HG03432 (cell line): ENCODE results near the gene KRTAP5-10.
"Not testable (repeated sequence)": the region's sequence is repeated elsewhere in the genome, so short reads cannot be mapped to it uniquely, and the experiment has no call there.

ENCODE experiments used
- ATAC-seq: cut with Tn5 transposase; IDR thresholded peaks from one replicate; pipeline ENCODE4 v1.9.1; 2021; ENCODE audit warnings: mild to moderate bottlenecking, moderate library complexity; ENCODE audit not compliant: unreplicated experiment

Gene KRTAP5-10

DNA sequence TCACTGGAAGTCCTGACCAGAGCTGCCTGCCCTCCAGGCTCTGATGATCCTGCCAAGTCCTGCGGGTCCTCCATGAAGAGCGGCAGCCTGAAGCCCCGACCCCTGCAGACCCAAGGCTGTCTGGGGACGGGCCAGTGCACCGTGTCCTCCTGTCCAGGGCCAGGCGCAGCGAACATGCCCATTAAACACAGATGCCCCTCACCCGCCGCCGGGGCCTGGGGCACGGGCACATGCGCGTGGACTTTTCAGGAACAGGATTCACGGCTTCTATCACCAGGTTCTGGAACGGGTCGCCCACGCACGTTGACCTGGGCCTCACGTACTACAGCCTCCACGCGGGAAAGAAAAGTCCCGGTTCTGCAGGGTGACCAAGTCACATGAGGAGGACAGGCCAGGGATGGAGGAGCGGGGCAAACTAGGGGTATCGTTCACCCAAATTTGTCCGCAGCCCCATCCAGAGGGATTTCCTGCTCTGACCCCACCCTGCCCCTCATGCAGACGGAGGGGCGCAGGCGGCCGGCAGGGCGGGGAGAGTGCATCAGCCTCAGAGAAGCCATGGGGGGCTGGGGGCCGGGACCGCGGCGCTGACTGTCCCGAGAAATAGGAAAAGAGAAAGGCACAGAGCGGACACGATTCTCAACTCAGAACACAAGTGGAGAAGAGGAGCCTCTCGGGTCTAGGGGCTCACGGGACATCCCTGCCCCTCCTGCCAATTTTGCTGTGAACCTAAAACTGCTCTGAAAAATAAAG is 5.9 kb downstream of the KRTAP5-10 start:
- ATAC-seq: not testable (repeated sequence)

DNA sequence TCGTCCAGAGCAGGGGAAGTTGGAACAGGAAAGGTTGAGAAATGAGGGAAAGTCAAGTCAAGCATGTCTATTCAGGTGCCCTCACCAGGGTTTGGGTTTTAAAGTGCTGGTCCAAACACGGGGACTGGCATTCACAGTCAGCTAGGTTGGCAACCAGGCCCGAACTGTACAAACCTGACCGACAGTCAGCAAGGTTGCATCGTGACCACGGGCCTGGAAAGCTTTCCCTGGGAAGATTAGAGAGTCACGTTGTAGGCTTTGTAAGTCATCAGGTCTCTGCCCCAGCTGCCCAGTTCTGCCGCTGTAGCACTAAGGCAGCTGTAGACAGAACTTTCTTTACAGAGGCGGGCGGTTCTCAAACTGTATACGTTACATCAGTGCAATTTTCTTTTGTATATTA is 7.4 kb downstream of the KRTAP5-10 start:
- ATAC-seq: no peak

DNA sequence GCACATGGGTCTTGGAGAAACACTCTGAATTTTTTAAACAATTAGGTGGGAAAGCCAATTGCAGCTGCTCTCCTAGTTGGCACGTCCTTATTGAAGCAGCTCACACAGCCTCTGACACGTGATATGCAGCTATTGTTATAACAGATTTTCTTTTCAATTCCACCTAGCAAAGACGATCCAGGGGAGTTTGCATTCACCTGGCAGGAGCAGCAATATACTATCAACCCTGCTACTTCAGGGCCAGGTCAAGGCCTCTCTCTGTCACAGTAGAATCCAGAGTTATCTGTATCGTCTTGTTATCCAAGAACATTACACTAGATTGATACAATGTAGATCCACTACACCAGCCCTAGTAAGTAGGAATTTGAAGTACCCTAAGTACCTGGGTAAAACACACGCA is 9.1 kb downstream of the KRTAP5-10 start:
- ATAC-seq: no peak

DNA sequence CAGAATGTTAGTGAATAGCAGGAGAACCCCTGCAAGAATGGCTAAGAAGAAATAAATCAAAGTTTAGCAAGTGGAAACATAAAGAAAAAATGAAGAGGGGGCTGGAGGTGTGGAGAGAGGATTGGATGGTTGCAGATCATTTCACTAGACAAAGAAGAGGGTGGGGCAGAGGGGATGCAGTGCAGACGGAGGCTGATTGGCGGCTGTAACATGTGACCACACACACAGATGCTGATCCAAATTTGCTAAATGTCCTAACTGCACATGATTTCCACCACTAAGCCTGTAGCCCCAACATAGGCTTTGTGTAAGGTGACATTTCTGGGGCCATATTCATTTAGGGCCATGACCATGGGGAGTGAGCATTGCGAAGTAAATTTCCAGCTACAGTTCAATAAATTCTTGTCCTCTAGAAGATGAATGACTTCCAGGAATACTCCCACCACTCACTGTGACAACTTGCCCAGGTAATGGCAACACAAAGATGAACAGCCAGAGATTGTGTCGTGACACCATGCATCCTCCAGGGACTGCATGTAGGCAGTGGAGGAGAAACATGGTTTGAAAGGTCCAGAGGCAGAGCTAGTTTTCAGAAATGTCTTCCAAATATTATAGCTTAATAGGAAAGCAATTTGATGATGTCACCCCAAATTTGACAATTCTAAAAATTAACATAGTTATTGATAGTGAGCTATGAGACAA is 10.5 kb downstream of the KRTAP5-10 start:
- no peak for ATAC-seq

DNA sequence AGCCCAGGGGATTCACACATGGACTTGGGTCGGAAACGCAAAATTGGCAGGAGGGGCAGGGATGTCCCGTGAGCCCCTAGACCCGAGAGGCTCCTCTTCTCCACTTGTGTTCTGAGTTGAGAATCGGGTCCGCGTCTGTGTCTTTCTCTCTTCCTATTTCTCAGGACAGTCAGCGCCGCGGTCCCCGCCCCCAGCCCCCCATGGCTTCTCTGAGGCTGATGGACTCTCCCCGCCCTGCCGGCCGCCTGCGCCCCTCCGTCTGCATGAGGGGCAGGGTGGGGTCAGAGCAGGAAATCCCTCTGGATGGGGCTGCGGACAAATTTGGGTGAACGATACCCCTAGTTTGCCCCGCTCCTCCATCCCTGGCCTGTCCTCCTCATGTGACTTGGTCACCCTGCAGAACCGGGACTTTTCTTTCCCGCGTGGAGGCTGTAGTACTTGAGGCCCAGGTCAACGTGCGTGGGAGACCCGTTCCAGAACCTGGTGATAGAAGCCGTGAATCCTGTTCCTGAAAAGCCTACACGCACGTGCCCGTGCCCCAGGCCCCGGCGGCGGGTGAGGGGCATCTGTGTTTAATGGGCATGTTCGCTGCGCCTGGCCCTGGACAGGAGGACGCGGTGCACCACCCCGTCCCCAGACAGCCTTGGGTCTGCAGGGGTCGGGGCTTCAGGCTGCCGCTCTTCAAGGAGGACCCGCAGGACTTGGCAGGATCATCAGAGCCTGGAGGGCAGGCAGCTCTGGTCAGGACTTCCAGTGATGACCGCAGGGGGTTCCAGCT is 11.5 kb downstream of the KRTAP5-10 start:
- not testable (repeated sequence) for ATAC-seq

DNA sequence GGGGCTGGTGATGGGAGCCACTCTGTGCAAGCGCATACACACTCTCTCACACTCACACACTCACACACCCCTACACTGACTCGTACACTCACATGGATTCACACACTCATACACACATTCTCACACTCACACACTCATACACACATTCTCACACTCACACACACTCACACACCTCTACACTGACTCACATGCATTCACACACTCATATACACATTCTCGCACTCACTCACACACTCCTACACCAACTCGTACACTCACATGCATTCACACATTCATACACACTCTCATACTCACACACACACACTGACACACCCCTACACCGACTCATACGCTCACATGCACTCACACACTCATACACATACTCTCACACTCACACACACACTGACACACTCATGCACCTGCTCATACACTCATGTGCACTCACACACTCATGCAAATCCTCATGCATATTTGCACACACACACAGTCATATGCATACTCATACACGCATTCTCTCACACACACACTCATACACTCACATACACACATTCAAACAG is 12.2 kb downstream of the KRTAP5-10 start:
- ATAC-seq: no peak

DNA sequence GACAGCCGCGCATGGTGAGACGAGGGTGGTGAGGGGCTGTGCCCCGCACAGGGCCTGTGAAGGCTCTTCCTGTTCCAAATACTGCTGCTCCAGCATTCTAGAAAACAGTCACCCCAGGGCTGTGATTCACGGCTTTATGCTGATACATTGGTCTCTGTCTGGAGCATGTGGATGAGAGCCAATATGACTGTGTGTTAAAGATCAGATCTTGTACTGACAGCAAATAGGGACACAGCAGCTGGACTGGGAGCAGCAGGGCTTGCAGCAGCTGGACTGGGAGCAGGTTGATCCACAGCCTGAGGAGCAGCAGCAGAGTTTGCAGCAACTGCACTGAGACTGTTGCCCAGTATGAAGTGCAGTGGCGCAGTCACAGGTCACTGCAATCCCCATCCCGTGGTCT is 14.2 kb downstream of the KRTAP5-10 start:
- not testable (repeated sequence) for ATAC-seq

DNA sequence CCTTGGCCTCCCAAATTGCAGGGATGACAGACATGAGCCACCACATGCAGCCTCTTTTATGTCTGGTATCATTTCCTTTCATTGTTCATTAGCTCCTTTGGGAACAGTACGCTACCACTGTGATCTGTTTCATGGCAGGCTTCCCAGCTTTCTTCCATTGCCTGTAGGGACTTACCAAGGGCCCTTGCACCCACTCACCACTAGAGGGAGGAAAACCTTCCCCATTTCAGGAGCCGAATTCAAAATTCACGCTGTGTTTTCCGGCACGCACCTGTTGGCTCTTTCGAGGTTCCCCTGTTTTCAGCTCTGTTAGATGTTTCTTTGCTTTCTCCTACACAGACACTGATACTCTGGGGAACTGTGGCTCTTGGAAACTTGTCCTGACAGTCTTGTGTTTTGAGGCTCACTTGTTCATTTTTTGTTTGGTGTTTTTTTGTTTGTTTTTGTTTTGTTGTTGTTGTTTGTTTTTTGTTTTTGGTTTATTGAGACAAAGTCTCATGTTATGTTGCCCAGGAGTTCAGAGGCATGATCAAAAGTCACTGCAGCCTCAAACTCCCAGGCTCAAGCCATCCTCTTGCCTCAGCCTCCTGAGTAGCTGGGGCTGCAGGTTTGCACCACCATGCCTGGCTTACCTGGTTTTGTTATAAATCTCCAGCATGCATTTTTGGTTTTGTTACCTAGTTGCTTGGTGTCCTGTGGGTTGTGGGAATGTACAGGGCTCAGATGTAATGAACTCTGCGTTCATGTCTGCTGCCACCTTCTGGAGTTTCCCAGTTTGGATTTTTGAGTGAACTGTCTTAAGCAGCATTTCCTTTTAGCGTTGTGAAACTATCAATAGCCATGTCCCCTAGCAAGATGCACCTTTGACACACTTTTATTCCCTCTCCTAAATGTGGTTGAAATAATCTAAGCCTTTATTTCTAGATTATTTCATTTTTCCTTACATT is 15.0 kb downstream of the KRTAP5-10 start:
- ATAC-seq: no peak

DNA sequence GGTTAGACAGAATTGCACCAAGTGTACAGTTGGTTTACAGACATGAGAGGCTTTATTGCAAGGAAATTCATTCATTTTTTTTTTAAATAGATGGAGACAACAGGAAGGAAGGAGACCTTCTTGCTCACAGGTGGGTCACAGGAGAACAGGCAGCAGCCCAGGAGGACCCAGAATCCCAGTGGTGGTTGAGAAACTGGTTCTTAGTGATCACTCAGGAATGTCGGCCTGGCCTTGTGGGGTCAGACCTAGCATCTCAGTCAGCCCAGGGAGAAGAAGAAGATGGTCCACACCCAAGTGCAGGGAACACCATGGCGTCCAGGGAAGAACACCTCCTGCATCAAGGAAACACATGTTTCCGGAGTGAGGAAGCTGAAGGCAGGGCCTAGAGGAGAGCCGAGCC is 16.5 kb downstream of the KRTAP5-10 start:
- no peak for ATAC-seq

DNA sequence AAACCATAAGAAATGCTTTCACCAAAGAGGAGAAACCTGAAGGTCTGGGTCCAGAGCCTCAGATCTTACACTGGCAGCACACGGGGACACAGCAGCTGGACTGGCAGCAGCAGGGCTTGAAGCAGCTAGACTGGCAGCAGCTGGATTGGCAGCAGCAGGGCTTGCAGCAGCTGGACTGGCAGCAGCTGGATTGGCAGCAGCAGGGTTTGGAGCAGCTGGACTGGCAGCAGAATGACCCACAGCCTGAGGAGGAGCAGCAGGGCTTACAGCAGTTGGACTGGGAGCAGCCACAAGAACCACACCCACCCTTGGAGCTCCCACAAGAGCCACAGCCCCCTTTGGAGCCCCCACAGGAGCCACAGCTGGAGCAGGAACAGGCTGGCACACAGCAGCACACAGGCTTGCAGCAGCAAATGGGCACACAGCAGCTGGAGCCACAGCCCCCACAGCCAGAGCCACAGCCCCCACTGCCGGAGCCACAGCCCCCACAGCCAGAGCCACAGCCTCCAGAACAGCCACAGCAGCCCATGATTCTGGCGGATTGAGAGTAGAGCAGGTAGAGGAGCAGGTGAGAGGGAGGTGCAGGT is 17.0 kb downstream of the KRTAP5-10 start, which contains the start of gene KRTAP5-11:
Gene KRTAP5-11, minus strand, starts transcription at position 567 of the 587 bp plus-strand sequence. Its CDS starts 38 bp downstream, at position 529.
- no peak for ATAC-seq

DNA sequence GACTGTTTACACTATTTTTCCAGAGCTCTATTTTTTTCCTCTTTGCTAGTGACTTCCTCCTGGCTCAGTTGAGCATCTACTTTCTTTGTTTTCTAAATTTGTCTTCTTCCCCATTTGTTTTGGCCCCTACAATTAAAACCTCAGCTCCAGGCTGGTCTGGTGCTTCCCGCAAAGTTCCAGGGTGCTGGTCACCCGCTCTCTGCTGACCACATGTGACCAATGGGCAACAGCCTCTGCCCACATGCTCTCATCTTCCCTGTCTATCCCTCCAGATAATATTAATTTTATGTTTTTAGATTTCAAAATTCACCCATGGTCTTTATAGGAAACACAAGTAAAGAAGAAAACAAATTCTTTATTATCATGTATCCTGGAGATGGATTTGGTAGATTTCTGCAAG is 17.6 kb downstream of the KRTAP5-10 start:
- not testable (repeated sequence) for ATAC-seq

DNA sequence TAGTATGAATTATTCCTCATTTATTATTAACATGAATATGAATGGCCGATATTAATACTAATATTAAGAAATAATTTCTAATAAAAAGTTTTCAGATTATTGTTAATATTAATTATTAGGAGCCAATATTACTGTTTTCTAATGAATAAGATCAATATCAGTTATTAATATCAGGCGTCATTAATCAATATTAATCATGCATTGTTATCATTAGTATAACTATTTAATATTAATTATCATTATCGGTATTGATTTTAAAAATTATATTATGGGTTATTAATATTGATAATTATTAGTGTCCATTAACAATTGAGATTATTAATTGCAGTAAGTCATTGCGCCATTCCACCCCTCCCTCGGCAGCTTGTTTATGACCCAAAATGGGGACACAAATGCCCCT is 20.3 kb downstream of the KRTAP5-10 start:
- not testable (repeated sequence) for ATAC-seq

DNA sequence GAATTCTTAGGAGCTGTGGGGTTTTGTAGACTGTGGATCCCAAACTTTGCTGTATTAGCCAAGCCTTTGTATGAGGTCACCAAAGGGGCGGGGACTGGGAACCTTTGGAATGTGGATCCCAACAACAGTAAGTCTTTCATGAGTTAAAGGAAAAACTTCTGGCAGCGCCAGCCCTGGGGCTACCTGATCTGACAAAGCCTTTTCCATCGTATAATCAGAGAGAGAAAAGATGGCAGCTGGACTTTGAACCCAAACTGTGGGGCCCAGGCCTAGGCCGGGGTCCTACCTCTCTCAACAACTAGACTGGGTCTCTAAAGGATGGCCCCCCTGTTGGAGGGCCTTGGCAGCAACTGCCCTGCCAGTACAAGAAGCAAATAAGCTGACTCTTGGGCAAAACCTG is 23.0 kb downstream of the KRTAP5-10 start:
- not testable (repeated sequence) for ATAC-seq

DNA sequence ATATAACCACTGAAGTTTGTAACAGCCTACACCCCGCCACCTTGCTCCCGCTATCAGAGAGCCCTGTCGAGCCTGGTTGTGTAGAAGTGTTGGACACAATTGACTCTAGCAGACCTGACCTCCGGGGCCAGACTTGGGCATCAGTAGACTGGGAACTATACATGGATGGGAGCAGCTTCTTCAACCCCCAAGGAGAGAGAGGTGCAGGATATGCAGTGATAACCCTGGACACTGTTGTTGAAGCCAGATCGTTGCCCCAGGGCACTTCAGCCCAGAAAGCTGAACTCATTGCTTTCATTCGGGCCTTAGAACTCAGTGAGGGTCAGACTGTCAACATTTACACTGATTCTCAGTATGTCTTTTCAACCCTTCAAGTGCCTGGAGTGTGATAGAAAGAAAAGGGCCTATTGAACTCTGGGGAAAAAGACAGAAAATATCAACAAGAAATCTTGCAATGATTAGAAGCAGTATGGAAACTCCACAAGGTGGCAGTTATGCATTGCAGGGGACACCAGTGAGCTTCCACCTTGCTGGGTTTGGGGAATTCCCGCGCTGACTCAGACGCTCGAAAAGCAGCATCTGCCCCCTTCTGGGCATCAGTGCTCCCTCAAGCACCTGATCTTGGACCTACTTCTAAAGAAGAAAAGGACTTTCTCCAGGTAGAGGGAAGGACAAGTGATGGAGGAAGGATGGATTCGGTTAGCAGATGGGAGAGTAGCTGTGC is 23.6 kb downstream of the KRTAP5-10 start:
- not testable (repeated sequence) for ATAC-seq

DNA sequence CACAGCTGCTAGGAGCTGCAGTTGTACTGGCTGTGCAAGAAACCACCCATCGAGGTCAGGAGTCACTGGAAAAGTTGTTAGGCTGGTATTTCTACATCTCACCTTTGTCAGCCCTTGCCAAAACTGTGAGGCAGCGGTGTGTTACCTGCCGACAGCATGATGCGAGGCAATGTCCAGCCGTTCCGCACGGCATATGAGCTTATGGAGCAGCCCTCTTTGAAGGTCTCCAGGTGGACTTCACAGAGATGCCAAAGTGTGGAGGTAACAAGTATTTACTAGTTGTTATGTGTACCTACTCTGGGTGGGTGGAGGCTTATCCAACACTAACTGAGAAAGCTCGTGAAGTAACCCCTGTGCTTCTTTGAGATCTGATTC is 24.2 kb downstream of the KRTAP5-10 start:
- not testable (repeated sequence) for ATAC-seq

DNA sequence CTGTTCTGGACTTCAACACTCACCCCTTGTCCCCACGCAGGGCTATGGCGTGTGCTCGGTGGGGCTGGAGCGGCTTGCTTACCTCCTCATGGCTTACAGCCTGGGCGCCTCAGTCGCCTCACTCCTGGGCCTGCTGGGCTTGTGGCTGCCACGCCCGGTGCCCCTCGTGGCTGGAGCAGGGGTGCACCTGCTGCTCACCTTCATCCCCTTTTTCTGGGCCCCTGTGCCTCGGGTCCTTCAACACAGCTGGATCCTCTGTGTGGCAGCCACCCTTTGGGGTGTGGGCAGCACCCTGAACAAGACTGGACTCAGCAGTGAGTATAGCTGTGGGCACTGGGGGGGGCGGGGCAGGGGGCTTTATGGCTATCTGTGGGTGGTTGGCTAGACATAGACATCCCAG is 37.9 kb downstream of the KRTAP5-10 start:
- ATAC-seq: not testable (repeated sequence)

DNA sequence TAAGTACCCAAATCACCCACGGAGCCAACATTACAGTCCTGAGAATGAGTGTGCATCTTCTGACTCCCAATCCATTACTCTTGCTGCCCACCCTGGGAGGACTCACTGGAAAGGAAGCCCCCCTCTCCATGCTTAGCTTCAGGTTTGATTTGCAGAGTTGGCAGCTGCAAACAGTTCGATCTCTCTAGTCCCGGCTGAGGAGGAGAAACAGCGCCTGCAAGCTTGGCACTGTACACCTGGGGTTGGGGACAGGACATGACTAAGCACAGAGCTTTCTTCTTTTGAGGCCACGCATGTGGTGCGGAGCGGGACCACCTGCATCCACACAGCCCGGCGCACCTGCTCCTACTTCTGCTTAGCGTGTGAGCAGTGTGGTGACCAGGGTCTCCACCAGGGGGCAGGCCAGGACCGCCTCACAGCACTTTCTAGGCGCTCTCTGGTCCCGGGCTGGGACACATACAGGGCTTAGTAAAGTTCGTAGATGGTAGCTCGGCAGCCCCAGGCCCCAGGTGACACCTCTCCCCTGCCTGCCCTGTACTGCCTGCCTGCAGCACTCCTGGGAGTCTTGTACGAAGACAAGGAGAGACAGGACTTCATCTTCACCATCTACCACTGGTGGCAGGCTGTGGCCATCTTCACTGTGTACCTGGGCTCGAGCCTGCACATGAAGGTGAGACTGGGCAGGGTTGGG is 39.6 kb downstream of the KRTAP5-10 start:
- ATAC-seq: not testable (repeated sequence)

DNA sequence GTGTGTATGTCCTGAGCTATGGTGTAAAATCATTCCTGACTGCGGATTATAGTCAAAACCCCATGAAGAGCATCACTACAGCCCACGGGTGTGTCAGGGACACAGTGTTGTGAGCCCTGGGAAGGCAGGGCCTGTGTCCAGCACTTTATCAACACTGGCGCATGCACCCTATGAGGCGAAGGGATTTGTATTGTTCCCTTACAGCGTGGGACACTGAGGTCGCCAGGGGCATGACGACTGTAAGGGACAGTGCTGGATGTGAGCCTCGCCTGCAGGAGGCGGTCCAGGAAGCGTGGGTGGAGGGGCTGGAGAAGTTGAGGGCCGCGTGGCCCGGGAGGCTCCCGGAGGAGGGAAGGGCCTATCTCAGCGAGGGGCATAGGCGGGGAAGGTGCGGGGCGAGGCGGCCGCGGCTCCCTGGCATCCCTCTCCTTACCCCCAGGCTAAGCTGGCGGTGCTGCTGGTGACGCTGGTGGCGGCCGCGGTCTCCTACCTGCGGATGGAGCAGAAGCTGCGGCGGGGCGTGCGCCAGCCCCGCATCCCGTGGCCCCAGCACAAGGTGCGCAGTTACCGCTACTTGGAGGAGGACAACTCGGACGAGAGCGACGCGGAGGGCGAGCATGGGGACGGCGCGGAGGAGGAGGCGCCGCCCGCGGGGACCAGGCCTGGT is 41.6 kb downstream of the KRTAP5-10 start:
- not testable (repeated sequence) for ATAC-seq
